Keratinocyte (primary cell): ENCODE data around the gene KSR2.
A peak's percentile ranks its signal among the peaks of the same experiment; 100 is the strongest.

ENCODE experiments used
- CTCF ChIP-seq, 3 experiments: IDR thresholded peaks in 1 of 3; conservative IDR thresholded peaks in 1 of 3; optimal IDR thresholded peaks in 1 of 3; 2 replicates in 2 of 3; 3 replicates in 1 of 3; pipeline versions ENCODE3 to v1.5.1; 2011; ENCODE audit warnings: low read length in 3 of 3, mild to moderate bottlenecking in 3 of 3, moderate library complexity in 2 of 3, control low read depth in 1 of 3, inconsistent platforms in 1 of 3; ENCODE audit not compliant: insufficient read depth in 2 of 3; ENCODE audit errors: extremely low read depth in 1 of 3
- EZH2 ChIP-seq: IDR thresholded peaks from one replicate; pipeline ENCODE4 v1.6.1; 2012; ENCODE audit warnings: inconsistent platforms, mild to moderate bottlenecking, low read length, moderate library complexity

DNA sequence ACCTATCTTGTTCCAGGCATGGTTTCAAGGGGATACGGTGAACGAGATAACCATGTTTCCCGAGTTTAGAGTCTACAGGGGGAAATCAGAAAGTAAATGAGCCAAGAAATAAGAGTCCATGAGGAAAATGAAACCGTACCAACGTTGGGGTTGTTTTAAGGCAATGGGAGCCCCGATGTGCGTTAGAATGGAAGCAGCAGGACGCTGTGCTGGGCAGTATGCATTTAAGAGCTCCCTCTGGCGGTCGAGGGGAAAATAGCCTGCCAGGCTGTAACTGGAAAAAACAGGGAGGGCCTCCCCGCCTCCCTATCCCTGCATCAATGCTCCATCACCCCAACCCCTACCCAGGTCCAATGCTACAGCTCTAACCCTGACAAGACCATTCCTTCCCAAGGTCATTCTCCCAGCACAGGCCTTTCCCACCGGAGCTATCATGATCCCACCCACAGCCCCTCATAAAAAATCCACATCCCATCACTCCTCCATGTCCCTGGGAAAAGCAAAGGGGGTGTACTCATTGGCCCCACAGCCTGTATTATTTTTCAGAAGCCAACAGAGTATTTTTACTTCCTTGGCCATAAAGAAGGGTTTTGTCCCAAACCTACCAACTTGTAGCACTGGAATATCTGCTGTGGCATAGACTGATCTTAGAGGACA lies 381.0 kb downstream of the KSR2 start:
- TF ChIP-seq CTCF (optimal IDR thresholded peaks at IDR 0.05 in 1 of 3, IDR thresholded peaks at IDR 0.05 in 1 of 3, conservative IDR thresholded peaks at IDR 0.05 in 1 of 3; ENCODE audit: extremely low read depth in 1 of 3, insufficient read depth in 2 of 3, low read length in 3 of 3) (peak; percentile 84 to 98 (median 91)), EZH2 (no peak)
